Uterus (tissue), 2 donors: ENCODE data around the gene RHBDL2.

Experiments used
- CTCF ChIP-seq, 4 experiments: fragments of 200-600 bp in 2 of 4; fragments of 450-650 bp in 2 of 4; sonication (generic) in 2 of 4; IDR thresholded peaks; one replicate each; pipeline ENCODE4 v1.5.1; 2016 to 2019; ENCODE audit warnings: antibody characterized with exemption in 4 of 4, mild to moderate bottlenecking in 2 of 4, moderate library complexity in 1 of 4
- POLR2A ChIP-seq, 2 donors: fragments of 450-650 bp; IDR thresholded peaks; one replicate each; pipeline ENCODE4 v1.6.1; 2016; ENCODE audit warnings: antibody characterized with exemption in 2 of 2, mild to moderate bottlenecking in 1 of 2, moderate library complexity in 1 of 2

DNA sequence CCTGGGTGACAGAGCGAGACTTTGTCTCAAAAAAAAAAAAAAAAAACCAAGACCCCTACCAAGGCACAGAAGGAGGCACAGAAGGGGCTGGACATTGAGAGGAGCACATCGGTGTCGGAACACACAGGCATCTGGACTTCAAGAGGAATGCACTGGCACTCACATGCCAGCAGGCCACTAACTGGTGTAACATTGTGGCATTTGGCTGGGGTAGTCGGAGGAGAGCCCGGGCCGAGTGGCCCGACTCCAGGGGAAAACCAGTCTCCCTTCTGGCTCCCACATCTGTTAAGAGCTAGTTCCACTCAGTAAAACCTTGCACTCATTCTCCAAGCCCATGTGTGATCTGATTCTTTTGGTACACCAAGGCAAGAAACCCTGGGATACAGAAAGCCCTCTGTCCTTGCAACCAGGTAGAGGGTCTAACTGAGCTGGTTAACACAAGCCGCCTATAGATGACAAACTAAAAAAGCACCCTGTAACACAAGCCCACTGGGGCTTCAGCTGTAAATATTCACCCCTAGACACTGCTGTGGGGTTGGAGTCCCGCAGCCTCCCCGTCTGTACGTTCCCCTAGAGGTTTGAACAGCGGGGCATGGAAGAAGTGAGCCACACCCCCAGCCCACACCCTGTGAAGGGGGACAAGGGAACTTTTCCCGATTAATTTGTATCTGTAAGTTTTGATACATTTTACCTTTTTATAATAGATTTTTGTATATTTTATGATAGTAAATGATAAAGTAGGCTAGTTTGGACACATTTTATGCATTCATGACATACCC lies 32.2 kb upstream of the RHBDL2 start:
- TF ChIP-seq CTCF (IDR thresholded peaks at IDR 0.05), result no peak
- no peak for TF ChIP-seq POLR2A (IDR thresholded peaks at IDR 0.05)
